ENCODE results near the gene RCSD1. TPM values are rescaled to one million over a fixed set of nuclear protein-coding genes. Genes with fewer than 3 reads are reported as not detected.

The RCSD1 gene
- total RNA-seq, 1 experiment from 2014 or later, result 0.50 TPM

GRCh38 chr1:167673265-167673664 is 43.2 kb downstream of the RCSD1 start:
- ATAC-seq (no peak), DNase-seq (ENCODE audit: low spot score) (no peak)
- ChIA-PET CTCF (interaction anchor here (1.4 kb wide), 1 partner anchor 14 kb away, joined by 3 read pairs; no protein-coding TSS in a partner anchor), POLR2A (no interaction called here)
- Mint-ChIP-seq H3K9me3 (no peaks in the 10 kb centered on the region), H3K4me3 (no peak overlapping the region), H3K36me3 (no peaks in the 10 kb centered on the region), H3K27me3 (ENCODE audit: low read depth) (no peaks in the 10 kb centered on the region), H3K27ac (no peak overlapping the region), H3K4me1 (peaks cover 15% of the 10 kb centered on the region)
- TF ChIP-seq ZBTB43 (CRISPR knock-in tag; IDR thresholded peaks at IDR 0.05), result no peak
- no peak for TF ChIP-seq ZNF281 (CRISPR knock-in tag; IDR thresholded peaks at IDR 0.05)
- no peak for TF ChIP-seq ATF2 (CRISPR knock-in tag; IDR thresholded peaks at IDR 0.05; ENCODE audit: borderline replicate concordance, low read depth)
- no peak for TF ChIP-seq ZNF512 (CRISPR knock-in tag; IDR thresholded peaks at IDR 0.05; ENCODE audit: borderline replicate concordance)
- no peak for TF ChIP-seq MYBL2 (CRISPR knock-in tag; IDR thresholded peaks at IDR 0.05)
- no peak for TF ChIP-seq SMAD4 (CRISPR knock-in tag; IDR thresholded peaks at IDR 0.05)
- TF ChIP-seq ZSCAN18 (CRISPR knock-in tag; IDR thresholded peaks at IDR 0.05), result no peak
- TF ChIP-seq TP53 (CRISPR knock-in tag; IDR thresholded peaks at IDR 0.05), result no peak
- no peak for TF ChIP-seq MLX (CRISPR knock-in tag; IDR thresholded peaks at IDR 0.05)
- no peak for TF ChIP-seq ZNF317 (CRISPR knock-in tag; IDR thresholded peaks at IDR 0.05; ENCODE audit: borderline replicate concordance, low read depth)

GRCh38 chr1:167674156-167674555 is 44.1 kb downstream of the RCSD1 start:
- no peaks in the 10 kb centered on the region for H3K9me3 Mint-ChIP-seq
- ATAC-seq, result no peak
- ChIA-PET CTCF (interaction anchor here (1.1 to 1.4 kb wide), 2 partner anchors 13 to 74 kb away, joined by 3 to 4 read pairs; no protein-coding TSS in a partner anchor), POLR2A (interaction anchor here (0.5 kb wide), 1 partner anchor 479 kb away, joined by 3 read pairs; no protein-coding TSS in a partner anchor)
- no peak overlapping the region for H3K4me3 Mint-ChIP-seq
- DNase-seq (ENCODE audit: low spot score), result no peak
- peaks cover 15% of the 10 kb centered on the region for H3K4me1 Mint-ChIP-seq
- H3K27me3 Mint-ChIP-seq (ENCODE audit: low read depth), result no peaks in the 10 kb centered on the region
- no peaks in the 10 kb centered on the region for H3K36me3 Mint-ChIP-seq
- TF ChIP-seq SMAD3 (CRISPR knock-in tag; IDR thresholded peaks at IDR 0.05; ENCODE audit: borderline replicate concordance) (no peak), CDX4 (CRISPR knock-in tag; IDR thresholded peaks at IDR 0.05; ENCODE audit: borderline replicate concordance) (no peak), AFF4 (CRISPR knock-in tag; IDR thresholded peaks at IDR 0.05; ENCODE audit: borderline replicate concordance) (no peak), MLX (CRISPR knock-in tag; IDR thresholded peaks at IDR 0.05) (no peak), ZNF423 (CRISPR knock-in tag; IDR thresholded peaks at IDR 0.05) (no peak), ZNF317 (CRISPR knock-in tag; IDR thresholded peaks at IDR 0.05; ENCODE audit: borderline replicate concordance, low read depth) (no peak), FOXP4 (CRISPR knock-in tag; IDR thresholded peaks at IDR 0.05) (no peak)
- H3K27ac Mint-ChIP-seq, result no peak overlapping the region

All from WTC11 (cell line).